CD4-positive, alpha-beta T cell treated with Interferon alpha-2 for 1 hour (primary cell): ENCODE measurements around the gene CNNM4.

Source experiments
- DNase-seq, 2 donors: peaks; one replicate each; pipeline ENCODE4 v3.0.0-alpha.2; 2020 to 2022

Gene CNNM4

GRCh38 chr2:96759548-96759947 is 1.2 kb upstream of the CNNM4 start:
- no peak for DNase-seq

- DNase-seq: no peak
Measured at GRCh38 chr2:96760986-96761832, 507 bp downstream of the CNNM4 start.

- no peak for DNase-seq
Measured at GRCh38 chr2:96762529-96763311, 2.0 kb downstream of the CNNM4 start.

- no peak for DNase-seq
Measured at GRCh38 chr2:96763511-96764252, 3.0 kb downstream of the CNNM4 start.

- no peak for DNase-seq
Measured at GRCh38 chr2:96764253-96764637, 3.5 kb downstream of the CNNM4 start.

GRCh38 chr2:96767135-96767871 is 6.6 kb downstream of the CNNM4 start:
- no peak for DNase-seq

GRCh38 chr2:96768083-96768561 is 7.4 kb downstream of the CNNM4 start:
- DNase-seq: no peak

- no peak for DNase-seq
Measured at GRCh38 chr2:96769814-96770213, 9.1 kb downstream of the CNNM4 start.

- no peak for DNase-seq
Measured at GRCh38 chr2:96770442-96771202, 9.9 kb downstream of the CNNM4 start.

GRCh38 chr2:96771796-96772618 is 11.3 kb downstream of the CNNM4 start:
- DNase-seq: no peak

- DNase-seq: peak in 1 of 2 donors; percentile 32
Measured at GRCh38 chr2:96772903-96773671, 12.4 kb downstream of the CNNM4 start.

GRCh38 chr2:96773922-96774321 is 13.2 kb downstream of the CNNM4 start:
- DNase-seq: peak; percentile 61 to 82

- DNase-seq: no peak
Measured at GRCh38 chr2:96775160-96775559, 14.5 kb downstream of the CNNM4 start.

GRCh38 chr2:96783388-96783787 is 22.7 kb downstream of the CNNM4 start:
- DNase-seq: no peak

- no peak for DNase-seq
Measured at GRCh38 chr2:96787411-96787810, 26.7 kb downstream of the CNNM4 start.

- no peak for DNase-seq
Measured at GRCh38 chr2:96788442-96789244, 27.9 kb downstream of the CNNM4 start.

GRCh38 chr2:96789245-96789617 is 28.5 kb downstream of the CNNM4 start:
- DNase-seq: no peak

GRCh38 chr2:96792772-96793749 is 32.4 kb downstream of the CNNM4 start:
- DNase-seq: no peak
